HG03039 (cell line): ENCODE measurements around the gene RRP1B.
"Not testable (repeated sequence)": the region's sequence is repeated elsewhere in the genome, so short reads cannot be mapped to it uniquely, and the experiment has no call there.

Source experiments
- ATAC-seq: cut with Tn5 transposase; IDR thresholded peaks from one replicate; pipeline ENCODE4 v1.9.1; 2021; ENCODE audit warnings: mild to moderate bottlenecking, moderate library complexity; ENCODE audit not compliant: unreplicated experiment

The RRP1B gene

GRCh38 chr21:43639470-43640353 is 19.6 kb upstream of the RRP1B start:
- ATAC-seq, result no peak

- ATAC-seq, result no peak
Observed at GRCh38 chr21:43640400-43640799, 19.0 kb upstream of the RRP1B start.

GRCh38 chr21:43643193-43643592 is 16.2 kb upstream of the RRP1B start:
- no peak for ATAC-seq

GRCh38 chr21:43644071-43644470 is 15.3 kb upstream of the RRP1B start:
- ATAC-seq, result no peak

- ATAC-seq, result no peak
Observed at GRCh38 chr21:43644609-43645008, 14.8 kb upstream of the RRP1B start.

- no peak for ATAC-seq
Observed at GRCh38 chr21:43645136-43645891, 14.0 kb upstream of the RRP1B start.

- no peak for ATAC-seq
Observed at GRCh38 chr21:43645976-43646375, 13.4 kb upstream of the RRP1B start.

GRCh38 chr21:43646550-43647260 is 12.7 kb upstream of the RRP1B start:
- ATAC-seq, result peak; percentile 70

- no peak for ATAC-seq
Observed at GRCh38 chr21:43648171-43648570, 11.2 kb upstream of the RRP1B start.

- not testable (repeated sequence) for ATAC-seq
Observed at GRCh38 chr21:43651926-43652325, 7.4 kb upstream of the RRP1B start.

- no peak for ATAC-seq
Observed at GRCh38 chr21:43652616-43653015, 6.7 kb upstream of the RRP1B start.

GRCh38 chr21:43653626-43654025 is 5.7 kb upstream of the RRP1B start:
- no peak for ATAC-seq

- ATAC-seq, result no peak
Observed at GRCh38 chr21:43654806-43655489, 4.4 kb upstream of the RRP1B start.

GRCh38 chr21:43657355-43658087 is 1.8 kb upstream of the RRP1B start:
- ATAC-seq, result no peak

GRCh38 chr21:43658088-43658741 is 1.1 kb upstream of the RRP1B start:
- no peak for ATAC-seq

GRCh38 chr21:43658769-43659135 is 608 bp upstream of the RRP1B start:
- ATAC-seq, result no peak

- no peak for ATAC-seq
Observed at GRCh38 chr21:43662286-43662685, 2.9 kb downstream of the RRP1B start.

GRCh38 chr21:43663033-43663432 is 3.7 kb downstream of the RRP1B start:
- no peak for ATAC-seq

GRCh38 chr21:43664358-43664757 is 5.0 kb downstream of the RRP1B start:
- no peak for ATAC-seq

- no peak for ATAC-seq
Observed at GRCh38 chr21:43665879-43666278, 6.5 kb downstream of the RRP1B start.
